ENCODE measurements around the gene RIIAD1. TPM values are rescaled to one million over a fixed set of nuclear protein-coding genes. Genes with fewer than 3 reads are reported as not detected.
A peak's percentile ranks its signal among the peaks of the same experiment; 100 is the strongest.
"Not testable (repeated sequence)": the region's sequence is repeated elsewhere in the genome, so short reads cannot be mapped to it uniquely, and the experiment has no call there.

RIIAD1 gene
- not detected in 2 replicates for total RNA-seq (2014; rRNA removed; shearing (Covaris generic); ENCODE audit: low replicate concordance)

GRCh38 chr1:151720974-151721787 lies at the start of gene RIIAD1:
Gene RIIAD1 (plus strand): TSS chr1:151721522. CDS start chr1:151721537, 15 bp downstream.
- peak within 1 kb of the TSS; percentile 69 for H3K9ac ChIP-seq (ENCODE audit: low read length)

GRCh38 chr1:151673407-151673806 lies 47.9 kb upstream of the RIIAD1 start:
- Histone ChIP-seq H3K9me3 (ENCODE audit: low read length) (no peaks in the 10 kb centered on the region), H3K9ac (ENCODE audit: low read length) (no peak overlapping the region), H4K20me1 (ENCODE audit: insufficient read depth, low read depth, low read length) (no peaks in the 10 kb centered on the region), H3K4me1 (ENCODE audit: low read length) (no peaks in the 10 kb centered on the region), H2AFZ (ENCODE audit: low read length) (no peak overlapping the region), H3K27me3 (ENCODE audit: low read length) (no peaks in the 10 kb centered on the region), H3K79me2 (ENCODE audit: low read length) (peaks cover 48% of the 10 kb centered on the region), H3K4me3 (ENCODE audit: low read length) (no peak overlapping the region), H3K36me3 (ENCODE audit: insufficient read depth, low read length) (peaks cover 21% of the 10 kb centered on the region), H3K27ac (ENCODE audit: low read length) (no peak overlapping the region), H3K4me2 (ENCODE audit: low read depth, low read length, poor library complexity, severe bottlenecking) (no peak overlapping the region), H3K9me2 (replicated peaks; ENCODE audit: insufficient read depth, low read length) (no peaks in the 10 kb centered on the region)
- no peak for DNase-seq

More at GRCh38 chr1:151720974-151721787, at the start of gene RIIAD1:
- Histone ChIP-seq H3K27ac (ENCODE audit: low read length) (no peak within 1 kb of the TSS), H3K27me3 (ENCODE audit: low read length) (no peaks in the 10 kb centered on the region), H3K9me3 (ENCODE audit: low read length) (no peaks in the 10 kb centered on the region), H2AFZ (ENCODE audit: low read length) (peak within 1 kb of the TSS; percentile 86; the same call in 1 of the 2 replicates), H3K36me3 (ENCODE audit: insufficient read depth, low read length) (no peaks in the 10 kb centered on the region), H3K4me2 (ENCODE audit: low read depth, low read length, poor library complexity, severe bottlenecking) (peak within 1 kb of the TSS; percentile 99), H3K9me2 (replicated peaks; ENCODE audit: insufficient read depth, low read length) (no peaks in the 10 kb centered on the region), H3K79me2 (ENCODE audit: low read length) (no peaks in the 10 kb centered on the region), H3K4me3 (ENCODE audit: low read length) (peak within 1 kb of the TSS; percentile 74), H4K20me1 (ENCODE audit: insufficient read depth, low read depth, low read length) (no peaks in the 10 kb centered on the region), H3K4me1 (ENCODE audit: low read length) (peaks cover 25% of the 10 kb centered on the region)
- DNase-seq: peak; percentile 76

GRCh38 chr1:151680391-151680790 lies 40.9 kb upstream of the RIIAD1 start:
- Histone ChIP-seq H3K4me2 (ENCODE audit: low read depth, low read length, poor library complexity, severe bottlenecking) (no peak overlapping the region), H3K36me3 (ENCODE audit: insufficient read depth, low read length) (no peaks in the 10 kb centered on the region), H3K27ac (ENCODE audit: low read length) (no peak overlapping the region), H2AFZ (ENCODE audit: low read length) (no peak overlapping the region), H3K9ac (ENCODE audit: low read length) (no peak overlapping the region), H3K9me3 (ENCODE audit: low read length) (no peaks in the 10 kb centered on the region), H3K27me3 (ENCODE audit: low read length) (no peaks in the 10 kb centered on the region), H3K4me1 (ENCODE audit: low read length) (no peaks in the 10 kb centered on the region), H4K20me1 (ENCODE audit: insufficient read depth, low read depth, low read length) (no peaks in the 10 kb centered on the region), H3K4me3 (ENCODE audit: low read length) (no peak overlapping the region), H3K9me2 (replicated peaks; ENCODE audit: insufficient read depth, low read length) (no peaks in the 10 kb centered on the region), H3K79me2 (ENCODE audit: low read length) (peaks cover 8% of the 10 kb centered on the region)
- DNase-seq: no peak

- no peak overlapping the region for H3K9ac ChIP-seq (ENCODE audit: low read length)
- H3K79me2 ChIP-seq (ENCODE audit: low read length): peaks cover 8% of the 10 kb centered on the region
- no peak for DNase-seq
- no peak overlapping the region for H2AFZ ChIP-seq (ENCODE audit: low read length)
- no peaks in the 10 kb centered on the region for H3K27me3 ChIP-seq (ENCODE audit: low read length)
- H3K36me3 ChIP-seq (ENCODE audit: insufficient read depth, low read length): 0 out of 2 replicates have a peak, but pooled peaks cover 3% of the 10 kb centered on the region
- no peaks in the 10 kb centered on the region for H4K20me1 ChIP-seq (ENCODE audit: insufficient read depth, low read depth, low read length)
- no peaks in the 10 kb centered on the region for H3K9me3 ChIP-seq (ENCODE audit: low read length)
- no peak overlapping the region for H3K4me3 ChIP-seq (ENCODE audit: low read length)
- no peak overlapping the region for H3K4me2 ChIP-seq (ENCODE audit: low read depth, low read length, poor library complexity, severe bottlenecking)
- no peaks in the 10 kb centered on the region for H3K4me1 ChIP-seq (ENCODE audit: low read length)
- no peak overlapping the region for H3K27ac ChIP-seq (ENCODE audit: low read length)
- no peaks in the 10 kb centered on the region for H3K9me2 ChIP-seq (replicated peaks; ENCODE audit: insufficient read depth, low read length)
Measured at GRCh38 chr1:151680826-151681225, 40.5 kb upstream of the RIIAD1 start.

- H3K4me1 ChIP-seq (ENCODE audit: low read length): no peaks in the 10 kb centered on the region
- no peak overlapping the region for H3K27ac ChIP-seq (ENCODE audit: low read length)
- DNase-seq: no peak
- no peak overlapping the region for H3K4me2 ChIP-seq (ENCODE audit: low read depth, low read length, poor library complexity, severe bottlenecking)
- no peaks in the 10 kb centered on the region for H3K27me3 ChIP-seq (ENCODE audit: low read length)
- H3K9me2 ChIP-seq (replicated peaks; ENCODE audit: insufficient read depth, low read length): no peaks in the 10 kb centered on the region
- no peak overlapping the region for H3K9ac ChIP-seq (ENCODE audit: low read length)
- H3K4me3 ChIP-seq (ENCODE audit: low read length): no peak overlapping the region
- H3K36me3 ChIP-seq (ENCODE audit: insufficient read depth, low read length): 0 out of 2 replicates have a peak, but pooled peaks cover 4% of the 10 kb centered on the region
- H2AFZ ChIP-seq (ENCODE audit: low read length): no peak overlapping the region
- peaks cover 8% of the 10 kb centered on the region for H3K79me2 ChIP-seq (ENCODE audit: low read length)
- no peaks in the 10 kb centered on the region for H4K20me1 ChIP-seq (ENCODE audit: insufficient read depth, low read depth, low read length)
- H3K9me3 ChIP-seq (ENCODE audit: low read length): no peaks in the 10 kb centered on the region
Measured at GRCh38 chr1:151681923-151682322, 39.4 kb upstream of the RIIAD1 start.

- H3K4me1 ChIP-seq (ENCODE audit: low read length); H3K9me2 ChIP-seq (replicated peaks; ENCODE audit: insufficient read depth, low read length); H3K9me3 ChIP-seq (ENCODE audit: low read length); H2AFZ ChIP-seq (ENCODE audit: low read length); H3K79me2 ChIP-seq (ENCODE audit: low read length); H3K27me3 ChIP-seq (ENCODE audit: low read length); DNase-seq; H3K9ac ChIP-seq (ENCODE audit: low read length); H3K27ac ChIP-seq (ENCODE audit: low read length); H4K20me1 ChIP-seq (ENCODE audit: insufficient read depth, low read depth, low read length); H3K36me3 ChIP-seq (ENCODE audit: insufficient read depth, low read length); H3K4me2 ChIP-seq (ENCODE audit: low read depth, low read length, poor library complexity, severe bottlenecking); H3K4me3 ChIP-seq (ENCODE audit: low read length): not testable (repeated sequence)
Measured at GRCh38 chr1:151682901-151683300, 38.4 kb upstream of the RIIAD1 start.

GRCh38 chr1:151684128-151684527 lies 37.2 kb upstream of the RIIAD1 start:
- H3K79me2 ChIP-seq (ENCODE audit: low read length): peaks cover 4% of the 10 kb centered on the region; the same call in 1 of the 2 replicates

GRCh38 chr1:151686561-151686960 lies 34.8 kb upstream of the RIIAD1 start:
- H4K20me1 ChIP-seq (ENCODE audit: insufficient read depth, low read depth, low read length): no peaks in the 10 kb centered on the region
- no peak for DNase-seq
- H3K79me2 ChIP-seq (ENCODE audit: low read length): no peaks in the 10 kb centered on the region
- H3K4me2 ChIP-seq (ENCODE audit: low read depth, low read length, poor library complexity, severe bottlenecking): no peak overlapping the region
- no peaks in the 10 kb centered on the region for H3K27me3 ChIP-seq (ENCODE audit: low read length)
- no peaks in the 10 kb centered on the region for H3K4me1 ChIP-seq (ENCODE audit: low read length)
- H3K4me3 ChIP-seq (ENCODE audit: low read length): no peak overlapping the region
- H3K36me3 ChIP-seq (ENCODE audit: insufficient read depth, low read length): 0 out of 2 replicates have a peak, but pooled peaks cover 4% of the 10 kb centered on the region
- H3K9me3 ChIP-seq (ENCODE audit: low read length): no peaks in the 10 kb centered on the region
- H2AFZ ChIP-seq (ENCODE audit: low read length): no peak overlapping the region
- H3K9ac ChIP-seq (ENCODE audit: low read length): no peak overlapping the region
- no peak overlapping the region for H3K27ac ChIP-seq (ENCODE audit: low read length)
- no peaks in the 10 kb centered on the region for H3K9me2 ChIP-seq (replicated peaks; ENCODE audit: insufficient read depth, low read length)

More at GRCh38 chr1:151684128-151684527, 37.2 kb upstream of the RIIAD1 start:
- Histone ChIP-seq H2AFZ (ENCODE audit: low read length) (no peak overlapping the region), H3K27ac (ENCODE audit: low read length) (no peak overlapping the region), H4K20me1 (ENCODE audit: insufficient read depth, low read depth, low read length) (no peaks in the 10 kb centered on the region), H3K4me2 (ENCODE audit: low read depth, low read length, poor library complexity, severe bottlenecking) (no peak overlapping the region), H3K4me3 (ENCODE audit: low read length) (no peak overlapping the region), H3K36me3 (ENCODE audit: insufficient read depth, low read length) (0 out of 2 replicates have a peak, but pooled peaks cover 4% of the 10 kb centered on the region), H3K4me1 (ENCODE audit: low read length) (no peaks in the 10 kb centered on the region), H3K9me3 (ENCODE audit: low read length) (no peaks in the 10 kb centered on the region), H3K9me2 (replicated peaks; ENCODE audit: insufficient read depth, low read length) (no peaks in the 10 kb centered on the region), H3K9ac (ENCODE audit: low read length) (no peak overlapping the region), H3K27me3 (ENCODE audit: low read length) (no peaks in the 10 kb centered on the region)
- no peak for DNase-seq
